ENCODE data around the gene LYPD5. TPM values are rescaled to one million over a fixed set of nuclear protein-coding genes. Genes with fewer than 3 reads are reported as not detected.

Gene LYPD5
- total RNA-seq, 4 donors from 2014 or later = 93.8 to 231 (median 117) TPM

- 71 to 80% methylated on average over 5 of the region's 5 CpGs for WGBS, 2 donors
- no peak for DNase-seq (ENCODE audit: low spot score in 2 of 2)
- H3K4me3 ChIP-seq (ENCODE audit: low read depth, poor library complexity, severe bottlenecking) = no peak overlapping the region
- TF ChIP-seq CTCF (IDR thresholded peaks at IDR 0.05) = no peak
- TF ChIP-seq POLR2A (IDR thresholded peaks at IDR 0.05) = no peak
- intact Hi-C loops (cut with DNase I; ENCODE audit: low total_unique reads) = loop anchor here (2.0 kb wide), 1 partner anchor 21 kb away; no protein-coding TSS in a partner anchor
These were observed 28.5 kb downstream of the LYPD5 start for GRCh38 chr19:43773725-43774102.

GRCh38 chr19:43769256-43769655 is 33.0 kb downstream of the LYPD5 start:
- no peak for DNase-seq (ENCODE audit: low spot score in 2 of 2)
- intact Hi-C loops (cut with DNase I; ENCODE audit: low total_unique reads) = loop anchor here (10.0 kb wide), 1 partner anchor 314 kb away; no protein-coding TSS in a partner anchor
- no peak overlapping the region for H3K4me3 ChIP-seq (ENCODE audit: low read depth, poor library complexity, severe bottlenecking)
- WGBS, 2 donors = 87 to 91% methylated on average over 10 to 14 of the region's 14 CpGs
- no peak for TF ChIP-seq CTCF (IDR thresholded peaks at IDR 0.05)
- TF ChIP-seq POLR2A (IDR thresholded peaks at IDR 0.05) = no peak

GRCh38 chr19:43768273-43769050 is 33.8 kb downstream of the LYPD5 start:
- no peak for TF ChIP-seq CTCF (IDR thresholded peaks at IDR 0.05)
- TF ChIP-seq POLR2A (IDR thresholded peaks at IDR 0.05) = no peak
- H3K4me3 ChIP-seq (ENCODE audit: low read depth, poor library complexity, severe bottlenecking) = no peak overlapping the region
- intact Hi-C loops (cut with DNase I; ENCODE audit: low total_unique reads) = loop anchor here (10.0 kb wide), 1 partner anchor 314 kb away; no protein-coding TSS in a partner anchor
- WGBS, 2 donors = 73 to 82% methylated on average over 15 of the region's 15 CpGs
- peak in 1 of 2 donors; percentile 81 for DNase-seq (ENCODE audit: low spot score in 2 of 2)

- no peak overlapping the region for H3K4me3 ChIP-seq (ENCODE audit: low read depth, poor library complexity, severe bottlenecking)
- no peak for DNase-seq (ENCODE audit: low spot score in 2 of 2)
- intact Hi-C loops (cut with DNase I; ENCODE audit: low total_unique reads) = loop anchor here (10.0 kb wide), 1 partner anchor 313 kb away; no protein-coding TSS in a partner anchor
- 76 to 78% methylated on average over 1 of the region's 1 CpG for whole genome bisulfite sequencing, 2 donors
- TF ChIP-seq CTCF (IDR thresholded peaks at IDR 0.05) = no peak
- no peak for TF ChIP-seq POLR2A (IDR thresholded peaks at IDR 0.05)
These were observed 34.4 kb downstream of the LYPD5 start for GRCh38 chr19:43767818-43768217.

GRCh38 chr19:43767316-43767715 is 34.9 kb downstream of the LYPD5 start:
- intact Hi-C loops (cut with DNase I; ENCODE audit: low total_unique reads) = loop anchor here (10.0 kb wide), 1 partner anchor 313 kb away; no protein-coding TSS in a partner anchor
- TF ChIP-seq POLR2A (IDR thresholded peaks at IDR 0.05) = no peak
- TF ChIP-seq CTCF (IDR thresholded peaks at IDR 0.05) = no peak

More at GRCh38 chr19:43767316-43767715, 34.9 kb downstream of the LYPD5 start:
- H3K4me3 ChIP-seq (ENCODE audit: low read depth, poor library complexity, severe bottlenecking) = no peak overlapping the region
- 64 to 74% methylated on average over 7 of the region's 7 CpGs for whole genome bisulfite sequencing, 2 donors
- DNase-seq (ENCODE audit: low spot score in 2 of 2) = peak in 1 of 2 donors; percentile 82
